ENCODE results near the gene UBAC2. TPM values are rescaled to one million over a fixed set of nuclear protein-coding genes. Genes with fewer than 3 reads are reported as not detected.

The UBAC2 gene
- total and polyA plus RNA-seq, 9 donors, result 38.7 to 87.5 (median 48.0) TPM

DNA sequence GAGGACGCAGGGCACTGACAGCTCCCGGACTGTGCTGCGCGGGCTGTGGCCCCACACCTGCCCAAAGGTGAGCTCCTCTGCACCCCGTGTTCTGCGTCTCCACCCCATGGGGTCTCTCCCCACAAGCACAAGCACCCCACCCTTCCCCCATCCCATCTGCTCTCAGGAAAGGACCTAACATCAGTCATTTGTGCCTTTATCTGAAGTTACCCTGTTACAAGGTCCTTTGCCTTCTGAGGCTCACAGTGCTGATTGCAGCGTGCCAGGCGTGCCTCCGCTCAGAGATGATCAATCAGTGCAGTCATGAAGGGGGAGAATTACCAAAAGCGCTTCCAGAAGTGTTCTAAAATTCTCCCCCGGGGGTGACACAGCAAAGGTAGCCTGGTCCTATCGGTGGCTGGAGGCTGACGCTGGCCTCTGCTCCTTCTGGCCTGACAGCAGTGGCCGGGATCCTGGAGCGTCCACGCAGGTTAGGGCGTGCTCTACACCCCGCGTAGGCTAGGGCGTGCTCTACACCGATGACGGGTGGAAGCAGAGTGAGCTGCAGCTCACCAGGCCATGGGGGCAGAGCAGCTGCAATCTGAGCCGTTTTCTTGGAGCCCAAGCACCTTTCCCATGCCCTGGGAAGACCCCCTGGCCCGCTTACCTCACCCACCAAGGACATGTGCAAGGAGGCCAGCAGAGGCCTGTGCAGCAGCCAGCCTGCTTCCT is 215.9 kb downstream of the UBAC2 start:
- Histone ChIP-seq H3K27me3 (no peaks in the 10 kb centered on the region), H3K4me1 (ENCODE audit: insufficient read depth) (peaks cover 9% of the 10 kb centered on the region), H3K27ac (no peak overlapping the region), H3K36me3 (no peaks in the 10 kb centered on the region), H3K4me3 (no peak overlapping the region), H3K9me3 (no peaks in the 10 kb centered on the region)
- intact Hi-C loops (cut with DNase I), result no loop called here
- peak in 1 of 5 donors; percentile 33 for DNase-seq
- WGBS, 3 donors, result 86 to 89% (median 88%) methylated on average over 24 of the region's 24 CpGs
- TF ChIP-seq, protein P1, sequence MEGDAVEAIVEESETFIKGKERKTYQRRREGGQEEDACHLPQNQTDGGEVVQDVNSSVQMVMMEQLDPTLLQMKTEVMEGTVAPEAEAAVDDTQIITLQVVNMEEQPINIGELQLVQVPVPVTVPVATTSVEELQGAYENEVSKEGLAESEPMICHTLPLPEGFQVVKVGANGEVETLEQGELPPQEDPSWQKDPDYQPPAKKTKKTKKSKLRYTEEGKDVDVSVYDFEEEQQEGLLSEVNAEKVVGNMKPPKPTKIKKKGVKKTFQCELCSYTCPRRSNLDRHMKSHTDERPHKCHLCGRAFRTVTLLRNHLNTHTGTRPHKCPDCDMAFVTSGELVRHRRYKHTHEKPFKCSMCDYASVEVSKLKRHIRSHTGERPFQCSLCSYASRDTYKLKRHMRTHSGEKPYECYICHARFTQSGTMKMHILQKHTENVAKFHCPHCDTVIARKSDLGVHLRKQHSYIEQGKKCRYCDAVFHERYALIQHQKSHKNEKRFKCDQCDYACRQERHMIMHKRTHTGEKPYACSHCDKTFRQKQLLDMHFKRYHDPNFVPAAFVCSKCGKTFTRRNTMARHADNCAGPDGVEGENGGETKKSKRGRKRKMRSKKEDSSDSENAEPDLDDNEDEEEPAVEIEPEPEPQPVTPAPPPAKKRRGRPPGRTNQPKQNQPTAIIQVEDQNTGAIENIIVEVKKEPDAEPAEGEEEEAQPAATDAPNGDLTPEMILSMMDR (IDR thresholded peaks at IDR 0.05), result no peak
- TF ChIP-seq POLR2A (IDR thresholded peaks at IDR 0.05), result no peak
- TF ChIP-seq EP300 (IDR thresholded peaks at IDR 0.05), result no peak

DNA sequence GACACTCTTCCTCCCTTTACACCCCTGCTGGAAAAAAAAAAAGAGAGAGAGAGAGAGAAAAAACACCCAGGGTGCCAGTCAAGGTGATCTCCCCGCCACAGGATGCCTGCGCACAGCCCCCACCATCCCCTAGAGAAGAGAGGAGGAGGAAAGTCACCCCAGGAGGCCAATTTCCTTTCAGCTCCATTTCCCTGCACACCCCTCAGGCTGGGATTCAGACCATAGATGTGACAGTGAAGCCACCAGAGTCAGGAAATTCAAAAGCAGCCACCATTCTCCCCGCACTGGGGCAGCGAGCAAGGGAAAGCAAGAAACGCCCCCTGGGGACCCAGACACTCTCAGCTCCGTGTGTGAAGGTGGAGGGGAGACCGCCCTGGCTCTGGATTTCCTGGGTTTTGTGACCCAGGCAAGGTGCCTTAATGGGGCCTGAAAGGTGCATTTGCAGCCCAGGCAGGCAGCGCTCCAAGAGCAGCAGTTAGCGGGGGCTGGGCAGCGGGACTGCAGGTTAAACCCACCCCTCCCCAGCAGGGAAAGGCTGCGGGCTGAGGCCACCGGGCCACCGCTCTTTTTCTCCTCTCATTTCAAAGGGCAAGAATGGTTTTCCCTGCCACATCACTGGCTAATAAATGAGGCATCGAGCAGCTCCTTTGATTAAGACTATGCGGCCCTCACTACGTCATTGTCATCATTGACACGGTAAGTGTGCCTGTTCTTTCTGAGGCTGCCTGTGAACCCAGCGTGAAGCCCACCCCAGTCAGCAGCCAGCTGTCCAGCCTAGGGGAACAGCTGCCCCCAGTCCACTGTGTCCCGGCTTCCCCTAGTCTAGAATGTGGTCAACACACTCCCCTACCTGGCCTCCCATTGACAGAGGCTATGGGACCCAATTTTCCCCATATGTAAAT is 216.8 kb downstream of the UBAC2 start:
- intact Hi-C loops (cut with DNase I), result no loop called here
- peak in 1 of 5 donors; percentile 31 for DNase-seq
- no peak overlapping the region for H3K27ac ChIP-seq
- H3K36me3 ChIP-seq, result no peaks in the 10 kb centered on the region
- 89 to 93% (median 92%) methylated on average over 19 of the region's 19 CpGs for WGBS, 3 donors
- H3K4me3 ChIP-seq, result no peak overlapping the region
- H3K9me3 ChIP-seq, result no peaks in the 10 kb centered on the region
- no peaks in the 10 kb centered on the region for H3K27me3 ChIP-seq
- no peak for TF ChIP-seq EP300 (IDR thresholded peaks at IDR 0.05)
- TF ChIP-seq POLR2A (IDR thresholded peaks at IDR 0.05), result no peak
- TF ChIP-seq, protein P1 (IDR thresholded peaks at IDR 0.05), result no peak
- peaks cover 9% of the 10 kb centered on the region for H3K4me1 ChIP-seq (ENCODE audit: insufficient read depth)

DNA sequence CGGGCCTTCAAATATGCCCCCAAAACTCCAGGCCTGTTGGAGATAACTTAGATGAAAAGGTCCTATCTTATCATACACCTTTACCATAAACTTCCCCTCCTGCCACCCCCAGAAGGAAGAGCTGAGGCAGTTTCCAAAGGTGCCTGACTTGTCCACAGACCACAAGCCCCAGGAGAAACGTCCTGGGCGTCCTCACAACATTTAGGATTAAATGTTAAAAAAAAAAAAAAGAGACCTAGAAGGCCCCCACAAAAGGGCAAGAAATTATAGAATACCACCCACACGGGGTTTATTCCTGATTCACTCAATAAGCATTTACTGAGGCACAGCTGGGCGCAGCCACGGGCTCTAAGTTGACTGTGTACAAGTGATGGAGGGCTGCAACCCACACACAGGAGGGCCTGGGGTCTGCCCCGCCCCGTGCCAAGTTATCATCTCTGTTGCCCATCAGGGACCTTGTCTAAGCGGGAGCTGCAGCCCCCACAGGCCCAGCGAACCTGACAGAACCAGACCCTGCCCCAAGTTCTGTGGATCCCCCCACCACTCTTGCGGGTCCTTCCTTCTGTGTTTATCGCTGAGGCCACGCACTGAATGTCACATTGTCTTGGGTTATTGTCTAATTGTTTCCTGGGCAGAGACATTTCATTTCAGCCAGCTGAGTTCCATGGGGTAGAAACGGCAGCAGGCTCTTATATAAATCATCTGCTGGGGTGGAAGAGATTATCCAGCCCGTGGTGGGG is 217.6 kb downstream of the UBAC2 start:
- intact Hi-C loops (cut with DNase I), result no loop called here
- peak in 1 of 5 donors; percentile 27 for DNase-seq
- TF ChIP-seq POLR2A (IDR thresholded peaks at IDR 0.05), result no peak
- TF ChIP-seq EP300 (IDR thresholded peaks at IDR 0.05), result no peak
- TF ChIP-seq, protein P1 (IDR thresholded peaks at IDR 0.05), result no peak
- H3K4me1 ChIP-seq (ENCODE audit: insufficient read depth), result peaks cover 9% of the 10 kb centered on the region
- no peaks in the 10 kb centered on the region for H3K9me3 ChIP-seq
- no peak overlapping the region for H3K4me3 ChIP-seq
- no peaks in the 10 kb centered on the region for H3K36me3 ChIP-seq
- H3K27me3 ChIP-seq, result no peaks in the 10 kb centered on the region
- WGBS, 3 donors, result 74 to 81% (median 76%) methylated on average over 15 of the region's 15 CpGs
- H3K27ac ChIP-seq, result no peak overlapping the region

DNA sequence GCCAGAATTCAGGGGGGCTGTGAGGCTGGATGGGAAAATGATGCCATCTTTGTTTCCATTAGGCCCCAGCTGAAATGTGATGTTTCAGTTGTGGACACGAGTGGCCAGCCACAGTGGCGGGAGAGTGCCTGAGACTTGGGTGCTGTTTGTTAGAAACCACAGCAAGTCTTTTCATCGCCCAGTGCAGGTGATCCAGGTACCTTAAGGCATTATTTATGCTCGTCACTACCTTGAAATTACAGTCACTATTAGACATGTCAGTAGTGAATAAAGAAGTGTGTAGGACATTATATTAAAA is 218.1 kb downstream of the UBAC2 start:
- peaks cover 8% of the 10 kb centered on the region for H3K4me1 ChIP-seq (ENCODE audit: insufficient read depth)
- no peak overlapping the region for H3K4me3 ChIP-seq
- H3K27ac ChIP-seq, result no peak overlapping the region
- H3K36me3 ChIP-seq, result no peaks in the 10 kb centered on the region
- intact Hi-C loops (cut with DNase I), result no loop called here
- no peaks in the 10 kb centered on the region for H3K27me3 ChIP-seq
- 93 to 97% (median 94%) methylated on average over 4 of the region's 4 CpGs for WGBS, 3 donors
- DNase-seq, result peak in 1 of 5 donors; percentile 11
- no peaks in the 10 kb centered on the region for H3K9me3 ChIP-seq
- TF ChIP-seq, protein P1 (IDR thresholded peaks at IDR 0.05), result no peak
- TF ChIP-seq EP300 (IDR thresholded peaks at IDR 0.05) (no peak), POLR2A (IDR thresholded peaks at IDR 0.05) (no peak)
